Left forelimb (tissue), 1 donor: ENCODE results near the gene UPP2.

Experiments
- DNase-seq: peaks from one replicate; pipeline ENCODE4 v3.0.0-alpha.2; 2018; ENCODE audit warnings: low spot score

Gene UPP2

GRCh38 chr2:158101384-158101926 is at the start of gene UPP2:
Gene UPP2, plus strand, starts transcription at chr2:158101876. Its CDS starts 188 bp downstream, at chr2:158102064.
- DNase-seq = no peak

DNA sequence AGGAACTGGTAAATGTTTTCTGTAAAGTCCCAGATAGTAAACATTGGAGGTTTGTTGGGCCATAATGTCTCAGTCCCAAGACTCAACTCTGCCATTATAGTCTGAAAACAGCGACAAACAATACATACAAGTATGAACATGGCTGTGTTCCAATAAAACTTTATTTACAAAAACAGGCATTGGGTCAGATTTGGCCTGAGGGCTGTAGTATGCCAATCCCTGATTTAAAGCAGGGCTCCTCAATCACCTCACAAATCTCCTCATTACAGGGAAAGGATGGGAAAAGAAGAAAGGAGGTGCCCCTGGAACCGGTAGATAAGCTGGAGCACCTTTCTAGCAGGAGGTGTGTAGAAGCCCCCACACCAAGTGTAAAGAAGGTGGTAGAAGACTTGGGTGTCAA is 48.9 kb upstream of the UPP2 start:
- no peak for DNase-seq

DNA sequence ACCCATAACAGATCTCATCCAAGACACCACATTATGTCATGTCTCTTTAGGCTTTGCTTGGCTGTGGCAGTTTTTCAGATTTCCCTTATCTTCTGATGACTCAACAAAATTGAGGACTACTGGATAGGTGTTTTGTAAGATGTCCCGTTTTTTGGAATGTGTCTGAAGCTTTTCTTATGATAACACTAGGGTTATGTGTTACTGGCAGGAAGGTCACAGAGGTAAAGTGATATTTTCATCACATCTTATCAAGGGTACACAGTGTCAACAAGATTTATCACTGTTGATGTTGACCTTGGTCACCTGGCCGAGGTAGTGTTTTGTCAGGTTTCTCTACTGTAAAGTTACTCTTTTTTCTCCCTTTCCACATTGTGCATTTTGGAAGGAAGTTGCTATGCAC is 44.8 kb upstream of the UPP2 start:
- DNase-seq = no peak

GRCh38 chr2:158060160-158060834 is 41.4 kb upstream of the UPP2 start:
- DNase-seq = no peak

DNA sequence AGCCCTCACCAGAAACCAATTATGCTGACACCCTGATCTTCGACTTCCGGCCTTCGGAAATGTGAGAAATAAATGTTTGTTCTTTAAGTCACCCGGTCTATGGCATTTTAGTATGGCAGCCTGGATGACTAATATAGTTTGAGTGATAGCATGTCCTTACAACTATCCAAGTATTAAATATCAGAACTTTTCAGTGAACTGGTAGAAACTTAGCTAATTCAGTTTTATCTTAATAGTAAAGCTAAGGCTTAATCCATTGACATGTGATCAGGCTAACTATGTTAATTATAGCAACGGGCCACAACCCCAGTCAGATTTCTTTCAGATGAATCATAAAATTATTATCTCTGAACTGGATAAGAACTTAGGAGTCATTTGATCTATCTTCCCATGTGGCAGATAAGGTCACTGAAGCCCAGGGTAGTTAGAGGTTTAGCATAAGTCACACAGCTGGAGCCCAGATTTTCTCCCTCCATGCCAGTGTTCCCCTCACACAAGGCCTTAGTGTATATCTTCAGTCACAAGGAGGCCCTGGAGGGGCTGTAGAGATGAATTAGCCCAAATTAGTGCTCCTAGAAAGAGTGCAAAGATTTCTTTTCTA is 40.7 kb upstream of the UPP2 start:
- DNase-seq = no peak

DNA sequence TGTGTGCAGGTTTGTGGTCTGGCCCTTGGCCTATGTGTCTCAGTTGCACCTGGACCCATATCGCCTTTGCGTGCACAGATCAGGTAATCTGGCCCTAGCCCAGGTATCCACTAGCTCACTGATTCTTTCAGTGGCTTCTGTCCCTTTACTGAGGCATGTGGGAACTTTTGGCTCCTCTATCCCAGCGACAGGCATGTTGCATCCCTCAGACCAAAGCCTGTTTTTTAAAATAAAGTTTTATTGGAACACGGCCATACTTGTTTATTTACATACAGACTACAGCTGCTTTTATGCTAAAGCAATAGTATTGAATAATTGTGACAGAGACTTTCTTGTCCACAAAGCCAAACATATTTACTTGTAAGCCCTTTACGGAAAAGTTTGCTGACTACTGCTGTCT is 39.9 kb upstream of the UPP2 start:
- no peak for DNase-seq

- no peak for DNase-seq
Observed at GRCh38 chr2:158066046-158066713, 35.5 kb upstream of the UPP2 start.

DNA sequence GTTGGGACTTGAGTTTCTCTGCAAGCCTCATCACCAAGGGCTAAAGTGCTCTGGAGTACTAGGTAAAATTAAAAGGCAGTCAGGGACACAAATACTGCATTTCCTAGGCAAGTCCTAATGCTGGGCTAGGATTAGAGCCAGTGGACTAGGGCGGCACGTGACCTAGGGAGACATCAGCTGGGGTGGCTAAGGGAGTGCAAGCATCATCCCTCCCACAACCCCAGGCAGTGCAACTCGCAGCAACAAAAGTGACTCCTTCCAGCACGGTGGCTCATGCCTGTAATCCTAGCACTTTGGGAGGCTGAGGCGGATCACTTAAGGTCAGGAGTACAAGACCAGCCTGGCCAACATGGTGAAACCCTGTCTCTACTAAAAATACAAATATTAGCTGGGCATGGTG is 30.7 kb upstream of the UPP2 start:
- no peak for DNase-seq

- no peak for DNase-seq
Observed at GRCh38 chr2:158072361-158072760, 29.3 kb upstream of the UPP2 start.

DNA sequence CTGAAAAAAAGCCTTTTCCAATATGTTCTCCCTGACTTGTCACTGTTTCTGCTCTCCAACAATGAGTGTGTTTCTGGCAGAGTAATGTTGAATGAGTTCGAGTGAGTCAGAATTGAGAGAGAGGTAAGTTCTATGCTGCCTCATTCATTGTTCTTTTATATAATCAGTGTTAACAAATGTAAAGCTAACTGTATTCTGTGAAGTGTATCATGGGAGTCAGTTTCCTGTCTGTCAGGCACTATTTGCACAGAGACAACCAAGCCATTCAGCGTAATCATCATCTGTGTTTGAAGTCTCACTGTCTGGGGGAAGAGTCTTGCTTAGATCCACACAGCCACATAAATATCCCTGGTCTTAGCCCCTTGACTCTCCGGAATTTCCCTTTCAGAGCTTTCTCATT is 22.0 kb upstream of the UPP2 start:
- DNase-seq = no peak

DNA sequence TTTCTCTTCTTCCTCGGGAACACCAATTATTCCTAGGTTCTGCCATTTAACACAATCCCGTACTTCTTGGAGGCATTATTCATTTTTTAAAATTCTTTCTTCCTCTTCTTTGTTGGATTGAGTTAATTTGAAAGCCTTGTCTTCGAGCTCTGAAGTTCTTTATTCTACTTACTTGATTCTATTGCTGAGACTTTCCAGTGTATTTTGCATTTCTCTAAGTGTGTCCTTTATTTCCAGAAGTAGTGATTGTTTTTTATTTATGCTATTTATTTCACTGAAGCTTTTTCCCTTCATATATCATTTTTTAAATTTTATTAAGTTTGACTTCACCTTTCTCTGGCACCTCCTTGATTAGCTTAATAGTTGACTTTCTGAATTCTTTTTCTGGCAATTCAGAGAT is 13.6 kb upstream of the UPP2 start:
- no peak for DNase-seq

DNA sequence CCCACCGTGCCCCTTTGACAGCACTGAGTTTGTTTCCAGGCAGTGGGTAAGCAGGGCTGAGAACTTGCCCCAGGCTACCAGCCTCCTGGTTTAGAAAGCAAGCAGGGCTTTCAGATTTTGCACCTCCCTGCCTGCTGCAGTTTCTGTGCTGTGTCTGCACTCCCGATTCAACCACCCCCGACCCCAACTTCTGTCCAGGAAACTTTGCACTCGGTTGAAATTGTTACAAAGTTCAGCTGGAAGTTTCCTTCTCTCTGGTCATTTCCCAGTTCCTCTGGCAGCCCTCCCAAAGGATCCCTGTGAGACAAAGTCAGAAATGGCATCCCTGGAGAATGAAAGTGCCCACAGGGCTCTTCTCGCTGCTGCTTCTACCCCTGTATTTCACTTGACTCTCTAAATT is 12.4 kb upstream of the UPP2 start:
- DNase-seq = no peak

DNA sequence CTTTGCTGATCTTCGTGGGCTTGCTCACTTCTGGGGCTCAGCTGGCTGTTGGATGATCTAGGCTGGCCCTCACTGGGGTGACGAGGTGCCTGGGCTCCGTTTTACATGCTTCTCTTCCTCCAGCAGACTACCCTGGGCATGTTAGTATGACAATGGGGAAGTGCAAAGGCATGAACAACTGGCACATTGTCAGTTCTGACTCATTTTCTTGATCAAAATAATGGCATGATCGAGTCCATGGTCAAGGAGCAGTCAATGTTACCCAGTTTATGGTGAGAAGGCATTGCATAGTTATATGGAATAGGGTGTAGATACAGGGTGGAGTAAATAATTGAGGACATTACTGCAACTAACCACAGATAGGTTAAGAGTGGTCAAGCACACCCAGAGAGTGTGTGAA is 10.0 kb upstream of the UPP2 start:
- DNase-seq = no peak

DNA sequence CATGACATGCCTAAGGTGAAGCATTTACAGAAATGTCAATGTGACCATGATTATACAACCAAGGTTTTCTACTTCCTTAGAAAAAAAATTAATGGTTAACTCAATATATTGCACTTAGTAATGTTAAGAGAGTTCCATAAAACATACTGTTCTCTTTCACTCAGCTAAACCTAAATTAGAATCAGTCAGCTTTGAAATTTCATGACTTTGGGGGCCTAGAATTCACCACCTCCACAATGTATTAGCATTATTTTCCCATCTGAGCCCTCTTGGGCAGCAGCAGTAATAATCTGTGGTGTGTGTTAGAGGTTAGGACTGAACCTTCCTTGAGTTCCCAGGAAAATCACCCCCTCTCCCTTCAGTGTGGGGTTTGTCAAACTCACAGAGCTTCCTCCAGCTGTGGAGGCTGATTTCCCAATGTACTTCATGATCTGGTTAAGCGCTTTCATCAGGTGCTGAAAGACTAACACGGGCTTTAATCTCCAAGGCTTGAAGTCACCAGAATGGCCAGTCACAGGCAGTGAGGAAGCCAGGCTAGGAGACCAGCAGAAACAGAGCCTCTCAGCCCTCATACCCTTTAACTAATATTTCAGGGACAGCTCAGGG is 7.1 kb upstream of the UPP2 start:
- DNase-seq = no peak

- no peak for DNase-seq
Observed at GRCh38 chr2:158095269-158095668, 6.4 kb upstream of the UPP2 start.

GRCh38 chr2:158095912-158096311 is 5.8 kb upstream of the UPP2 start:
- no peak for DNase-seq

- DNase-seq = no peak
Observed at GRCh38 chr2:158097481-158097880, 4.2 kb upstream of the UPP2 start.

DNA sequence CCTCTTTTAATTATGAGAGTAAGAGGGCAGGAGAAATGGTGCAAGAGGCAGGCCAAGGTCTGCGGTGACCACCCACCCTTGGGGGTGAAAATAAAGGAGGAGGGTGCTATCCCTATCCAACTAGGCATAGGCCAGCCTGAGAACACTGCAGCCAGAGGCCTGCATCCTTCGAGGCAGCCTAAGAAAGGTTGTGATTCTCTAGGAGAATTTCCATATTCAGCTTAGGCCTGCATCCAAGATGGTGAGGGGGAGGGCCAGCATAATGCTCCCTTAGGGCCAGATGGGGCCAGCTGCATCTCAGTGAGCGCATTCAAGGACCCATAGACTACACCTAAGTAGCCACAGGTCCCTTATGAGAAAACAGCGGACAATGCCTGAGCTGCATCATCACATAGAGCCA is 3.5 kb upstream of the UPP2 start:
- no peak for DNase-seq

- no peak for DNase-seq
Observed at GRCh38 chr2:158099716-158100115, 2.0 kb upstream of the UPP2 start.

GRCh38 chr2:158100411-158100810 is 1.3 kb upstream of the UPP2 start:
- DNase-seq = no peak

DNA sequence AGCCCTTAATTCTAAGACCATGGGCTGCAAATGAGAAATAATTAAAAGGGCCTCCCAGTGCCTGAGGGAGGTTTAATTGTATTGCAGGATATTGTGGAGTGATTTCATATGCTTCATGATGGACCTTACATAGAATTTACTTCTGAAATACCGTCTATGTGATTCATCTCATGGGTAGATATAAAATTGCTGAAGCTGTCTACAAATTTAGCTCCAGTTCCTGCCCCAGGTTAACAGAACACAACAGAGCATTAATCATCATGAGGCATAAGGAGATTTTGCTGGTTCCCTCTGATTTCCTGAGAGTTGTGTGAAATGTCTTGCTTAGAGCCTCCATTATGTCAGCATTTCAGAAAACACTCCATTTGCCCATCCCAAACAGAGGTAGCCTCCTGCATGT is 770 bp downstream of the UPP2 start:
- no peak for DNase-seq

DNA sequence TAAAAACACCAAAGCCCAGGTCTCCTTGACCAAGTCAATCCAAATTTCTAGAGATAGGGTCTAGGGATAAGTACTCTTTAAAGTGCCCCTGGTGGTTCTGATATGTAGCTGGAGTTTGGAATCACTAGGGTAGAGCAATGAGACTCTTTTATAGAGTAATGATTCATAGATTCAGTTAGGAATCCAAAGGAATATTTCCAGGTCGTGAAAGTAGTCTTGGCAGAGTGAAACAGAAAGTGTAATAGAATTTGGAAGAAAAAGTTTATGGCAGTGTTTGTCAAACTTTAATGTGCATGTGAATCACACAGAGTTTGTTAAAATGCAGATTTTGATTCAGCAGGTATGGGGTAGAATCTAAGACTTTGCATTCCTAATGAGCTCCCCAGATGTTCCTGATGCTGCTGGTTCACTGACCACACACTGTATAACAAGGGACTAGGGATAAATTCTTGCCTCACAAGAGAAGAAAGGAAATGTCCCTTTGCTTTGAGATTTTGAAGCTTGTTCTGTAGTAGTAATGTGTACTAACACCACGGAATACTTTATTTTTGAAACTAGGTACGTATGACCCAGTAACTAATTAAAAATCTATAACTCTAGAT is 1.8 kb downstream of the UPP2 start:
- DNase-seq = no peak

- DNase-seq = no peak
Observed at GRCh38 chr2:158104903-158105302, 3.2 kb downstream of the UPP2 start.
